Right ventricle myocardium inferior (tissue), 1 donor: ENCODE measurements around the gene WDR75. TPM values are rescaled to one million over a fixed set of nuclear protein-coding genes. Genes with fewer than 3 reads are reported as not detected.
"Not testable (repeated sequence)": the region's sequence is repeated elsewhere in the genome, so short reads cannot be mapped to it uniquely, and the experiment has no call there.

Experiments used
- ATAC-seq: fragments of 200-7000 bp; cut with Tn5 transposase; one replicate; pipeline ENCODE4 v1.9.1; 2020; ENCODE audit warnings: mild to moderate bottlenecking, moderate library complexity
- DNase-seq: peaks from one replicate; pipeline ENCODE4 v3.0.0; 2021; ENCODE audit errors: missing footprints
- intact Hi-C: fragments of 100-400 bp; cut with DNase I; formaldehyde crosslinking; loops from one replicate; pipeline ENCODE4 v1.11.0; 2022
- long read RNA-seq: library from polyadenylated mRNA; unstranded; transcript quantifications from one replicate; pipeline ENCODE4 v2.0.0, GENCODE V29; 2021
- total RNA-seq: library from RNA; stranded (reverse); fragmentation: NEBNext Ultra II Directional; extraction: Animal tissue kit (Norgen Biotek cat#: 25700); gene quantifications from one replicate; pipeline ENCODE4 v1.2.1, GENCODE V29; 2021
- donor health status: DM: no; HTN: yes; CAD: no; lungs with severe emphysema.

The WDR75 gene
- total RNA-seq, result 16.5 TPM
- long read RNA-seq, transcript WDR75-201 (21 exons, 2,701 nt), result major isoform, 7 of 9 reads
- long read RNA-seq, partial matches to known transcripts, result 1 of 9 reads
- long read RNA-seq, other reads (novel, unspliced or antisense), result 1 of 9 reads

- DNase-seq (peak; percentile 96), ATAC-seq (peak; percentile 99)
- intact Hi-C loops, result loop anchor here (2.0 kb wide), 1 partner anchor 140 kb away; the partner anchor contains the start of gene SLC40A1
Measured at GRCh38 chr2:189440947-189441708, at the start of gene WDR75. TSS of gene WDR75 (plus strand) at chr2:189441474. CDS start at chr2:189441493, 19 bp downstream.

- DNase-seq (no peak), ATAC-seq (no peak)
- intact Hi-C loops, result no loop called here
Measured at GRCh38 chr2:189393440-189394111, 47.7 kb upstream of the WDR75 start.

GRCh38 chr2:189394525-189394924, 46.7 kb upstream of the WDR75 start:
- DNase-seq (no peak), ATAC-seq (no peak)
- intact Hi-C loops, result no loop called here

- ATAC-seq (no peak), DNase-seq (no peak)
- intact Hi-C loops, result no loop called here
Measured at GRCh38 chr2:189402932-189403331, 38.3 kb upstream of the WDR75 start.

- DNase-seq, result no peak
- ATAC-seq, result no peak
- intact Hi-C loops, result no loop called here
Measured at GRCh38 chr2:189406586-189407233, 34.6 kb upstream of the WDR75 start.

- DNase-seq (no peak), ATAC-seq (no peak)
- intact Hi-C loops, result no loop called here
Measured at GRCh38 chr2:189407281-189408209, 33.7 kb upstream of the WDR75 start.

GRCh38 chr2:189408294-189408693, 33.0 kb upstream of the WDR75 start:
- intact Hi-C loops, result no loop called here
- ATAC-seq (no peak), DNase-seq (no peak)

- ATAC-seq (no peak), DNase-seq (no peak)
- intact Hi-C loops, result no loop called here
Measured at GRCh38 chr2:189409131-189409530, 32.1 kb upstream of the WDR75 start.

- no peak for ATAC-seq
- no peak for DNase-seq
- intact Hi-C loops, result loop anchor here (5.0 kb wide), 2 partner anchors 317 to 882 kb away; no protein-coding TSS in a partner anchor
Measured at GRCh38 chr2:189409647-189410046, 31.6 kb upstream of the WDR75 start.

- intact Hi-C loops, result loop anchor here (5.0 kb wide), 2 partner anchors 320 to 885 kb away; no protein-coding TSS in a partner anchor
- peak; percentile 79 for ATAC-seq
- no peak for DNase-seq
Measured at GRCh38 chr2:189411860-189412259, 29.4 kb upstream of the WDR75 start.

GRCh38 chr2:189412330-189412953, 28.8 kb upstream of the WDR75 start:
- ATAC-seq, result peak; percentile 64
- no peak for DNase-seq
- intact Hi-C loops, result loop anchor here (5.0 kb wide), 2 partner anchors 320 to 885 kb away; no protein-coding TSS in a partner anchor

GRCh38 chr2:189413249-189413648, 28.0 kb upstream of the WDR75 start:
- no peak for ATAC-seq
- intact Hi-C loops, result loop anchor here (5.0 kb wide), 2 partner anchors 321 to 886 kb away; no protein-coding TSS in a partner anchor
- DNase-seq, result no peak

- intact Hi-C loops, result no loop called here
- ATAC-seq, result no peak
- no peak for DNase-seq
Measured at GRCh38 chr2:189421644-189422043, 19.6 kb upstream of the WDR75 start.

GRCh38 chr2:189424961-189425360, 16.3 kb upstream of the WDR75 start:
- DNase-seq, result no peak
- no peak for ATAC-seq
- intact Hi-C loops, result no loop called here

- intact Hi-C loops, result no loop called here
- no peak for DNase-seq
- no peak for ATAC-seq
Measured at GRCh38 chr2:189425676-189426075, 15.6 kb upstream of the WDR75 start.

- DNase-seq (no peak), ATAC-seq (no peak)
- intact Hi-C loops, result no loop called here
Measured at GRCh38 chr2:189426886-189427285, 14.4 kb upstream of the WDR75 start.

GRCh38 chr2:189427872-189428271, 13.4 kb upstream of the WDR75 start:
- ATAC-seq (no peak), DNase-seq (no peak)
- intact Hi-C loops, result no loop called here

GRCh38 chr2:189430448-189430847, 10.8 kb upstream of the WDR75 start:
- ATAC-seq, intact Hi-C loops, DNase-seq: not testable (repeated sequence)
